Measurements from ENCODE around the gene TTC38.

GRCh38 chr22:46317646-46318045 is 49.8 kb downstream of the TTC38 start:
- TF ChIP-seq CTCF (IDR thresholded peaks at IDR 0.05) (no peak), RFX5 (IDR thresholded peaks at IDR 0.05) (no peak), RARB (CRISPR knock-in tag; IDR thresholded peaks at IDR 0.05) (no peak), REST (IDR thresholded peaks at IDR 0.05) (no peak), POLR2A (IDR thresholded peaks at IDR 0.05; ENCODE audit: low read length) (no peak), RAD21 (conservative IDR thresholded peaks at IDR 0.05 in 1 of 2, IDR thresholded peaks at IDR 0.05 in 1 of 2) (no peak), TP53 (CRISPR knock-in tag; IDR thresholded peaks at IDR 0.05) (no peak), MYC (IDR thresholded peaks at IDR 0.05; ENCODE audit: borderline replicate concordance, low read length) (no peak), EP300 (IDR thresholded peaks at IDR 0.05) (no peak), BHLHE40 (IDR thresholded peaks at IDR 0.05; ENCODE audit: low read depth, low read length) (no peak), RCOR1 (IDR thresholded peaks at IDR 0.05; ENCODE audit: low read depth, low read length) (no peak), SMC3 (IDR thresholded peaks at IDR 0.05) (no peak), CEBPB (IDR thresholded peaks at IDR 0.05) (no peak), GATA3 (IDR thresholded peaks at IDR 0.05; ENCODE audit: borderline replicate concordance) (no peak)
